Caco-2 (cell line): ENCODE measurements around the gene EXOC1. TPM values are rescaled to one million over a fixed set of nuclear protein-coding genes. Genes with fewer than 3 reads are reported as not detected.

Experiments
- BruUV-seq: library from RNA; stranded (reverse); fragments of 400-500 nt; replicated peaks from 2 replicates; lab custom pipeline; 2021; lab: Mats Ljungman, UMichigan
- CTCF ChIA-PET: fragments of 300-600 bp; sonication (Branson Sonifier 250); formaldehyde crosslinking; loops from one replicate; lab custom pipeline; 2022; ENCODE audit warnings: antibody characterized with exemption; lab: Charles Lee
- POLR2A ChIA-PET: fragments of 300-600 bp; sonication (Branson Sonifier 250); formaldehyde crosslinking; loops from one replicate; lab custom pipeline; 2022; ENCODE audit warnings: antibody characterized with exemption; lab: Charles Lee
- DNase-seq, 2 experiments: peaks; one replicate each; pipeline versions ENCODE4 v3.0.0 to v3.0.0-alpha.2; 2020 to 2022
- H3K27me3 ChIP-seq: replicated peaks from 2 replicates; pipeline ENCODE4 v1.6.0; 2011; ENCODE audit warnings: low read length; ENCODE audit not compliant: control insufficient read depth, insufficient read depth
- H3K36me3 ChIP-seq: 2 replicates; pipeline ENCODE4 v1.5.1; 2011; ENCODE audit warnings: low read length; ENCODE audit not compliant: control insufficient read depth, insufficient read depth
- H3K4me1 ChIP-seq: fragments of 250-450 bp; sonication (Bioruptor Pico); 2 replicates; pipeline ENCODE4 v1.5.1; 2020; ENCODE audit warnings: mild to moderate bottlenecking
- H3K4me3 ChIP-seq: 2 replicates; pipeline ENCODE4 v1.5.1; 2011; ENCODE audit warnings: low read depth, mild to moderate bottlenecking, control low read depth, low read length
- H3K9me3 ChIP-seq: fragments of 250-450 bp; sonication (Bioruptor Pico); 2 replicates; pipeline ENCODE4 v1.5.1; 2020; ENCODE audit warnings: mild to moderate bottlenecking, moderate library complexity
- H3K27ac Mint-ChIP-seq: one replicate; pipeline ENCODE4 v1.8.0; 2022; ENCODE audit warnings: mixed read lengths; ENCODE audit not compliant: unreplicated experiment
- H3K27me3 Mint-ChIP-seq: one replicate; pipeline ENCODE4 v1.8.0; 2022; ENCODE audit warnings: mixed read lengths; ENCODE audit not compliant: insufficient read depth, unreplicated experiment
- H3K36me3 Mint-ChIP-seq: one replicate; pipeline ENCODE4 v1.8.0; 2022; ENCODE audit warnings: mild to moderate bottlenecking, mixed read lengths; ENCODE audit not compliant: insufficient read depth, unreplicated experiment
- H3K4me1 Mint-ChIP-seq: one replicate; pipeline ENCODE4 v1.8.0; 2022; ENCODE audit warnings: low read depth, mixed read lengths; ENCODE audit not compliant: unreplicated experiment
- H3K4me3 Mint-ChIP-seq: one replicate; pipeline ENCODE4 v1.8.0; 2022; ENCODE audit warnings: mild to moderate bottlenecking, moderate library complexity, mixed read lengths; ENCODE audit not compliant: unreplicated experiment
- H3K9me3 Mint-ChIP-seq: one replicate; pipeline ENCODE4 v1.8.0; 2022; ENCODE audit warnings: mixed read lengths; ENCODE audit not compliant: unreplicated experiment
- CTCF ChIP-seq, 2 experiments: fragments of 200-600 bp in 1 of 2; IDR thresholded peaks; 1 replicate in 1 of 2; 2 replicates in 1 of 2; pipeline versions ENCODE4 v1.5.1 to v1.8.0; 2011 to 2022; ENCODE audit warnings: antibody characterized with exemption in 1 of 2, control low read depth in 1 of 2, inconsistent platforms in 1 of 2, low read depth in 1 of 2, low read length in 1 of 2, mild to moderate bottlenecking in 1 of 2, moderate library complexity in 1 of 2; ENCODE audit not compliant: insufficient read depth in 1 of 2, severe bottlenecking in 1 of 2, unreplicated experiment in 1 of 2
- intact Hi-C: fragments of 100-400 bp; cut with micrococcal nuclease; formaldehyde crosslinking; loops from one replicate; pipeline ENCODE4 v1.10.0; 2022; ENCODE audit not compliant: unreplicated experiment
- total RNA-seq: library from RNA; stranded (reverse); gene quantifications from 2 replicates; pipeline ENCODE4 v1.2.3, GENCODE V29; 2022

EXOC1 gene
- total RNA-seq, 1 experiment from 2014 or later = 19.9 TPM

GRCh38 chr4:55947912-55948725 is 94.7 kb downstream of the EXOC1 start:
- TSS peak; percentile 47 for BruUV-seq
- ChIA-PET POLR2A (interaction anchor here (0.7 to 2.1 kb wide), 2 partner anchors 188 to 439 kb away, joined by 4 to 9 read pairs; partner anchors contain the start of gene AASDH), CTCF (interaction anchor here (0.8 to 1.5 kb wide), 11 partner anchors 10 to 487 kb away, joined by 3 to 9 read pairs (median 3); partner anchors contain the start of genes PAICS and PPAT)
- Mint-ChIP-seq H3K9me3 (no peaks in the 10 kb centered on the region), H3K27ac (peak overlapping the region; percentile 93), H3K4me3 (peak overlapping the region; percentile 90), H3K4me1 (peaks cover 16% of the 10 kb centered on the region), H3K27me3 (no peaks in the 10 kb centered on the region), H3K36me3 (peaks cover 6% of the 10 kb centered on the region)
- Histone ChIP-seq H3K4me3 (peak overlapping the region; percentile 85), H3K4me1 (0 out of 2 replicates have a peak, but pooled peaks cover 10% of the 10 kb centered on the region), H3K36me3 (no peaks in the 10 kb centered on the region), H3K27me3 (no peaks in the 10 kb centered on the region), H3K9me3 (no peaks in the 10 kb centered on the region)
- no peak for TF ChIP-seq CTCF (IDR thresholded peaks at IDR 0.05; ENCODE audit: insufficient read depth in 1 of 2, low read depth in 1 of 2, low read length in 1 of 2, severe bottlenecking in 1 of 2, unreplicated experiment in 1 of 2)
- intact Hi-C loops = loop anchor here (1.0 to 2.0 kb wide), 4 partner anchors 353 to 597 kb away; partner anchors contain the start of genes AASDH and PAICS
- DNase-seq = peak; percentile 8 to 38

GRCh38 chr4:55948726-55949481 is 95.5 kb downstream of the EXOC1 start, which contains the start of gene CEP135:
Gene CEP135 (plus strand): TSS chr4:55948945. CDS start chr4:55952131, 3,186 bp downstream.
- CTCF ChIA-PET = interaction anchor here (0.6 to 1.5 kb wide), 15 partner anchors 10 to 487 kb away, joined by 3 to 9 read pairs (median 3); partner anchors contain the start of genes AASDH, PAICS and PPAT
- no TSS peak for BruUV-seq

More at GRCh38 chr4:55948726-55949481, 95.5 kb downstream of the EXOC1 start, which contains the start of gene CEP135:
- H3K4me1 Mint-ChIP-seq = peaks cover 16% of the 10 kb centered on the region
- H3K4me3 ChIP-seq = peak within 1 kb of the TSS; percentile 85
- H3K27ac Mint-ChIP-seq = peak within 1 kb of the TSS; percentile 93
- intact Hi-C loops = loop anchor here (1.0 to 2.0 kb wide), 5 partner anchors 100 to 596 kb away; partner anchors contain the start of genes AASDH and PAICS
- DNase-seq = peak; percentile 92 to 95
- peaks cover 6% of the 10 kb centered on the region for H3K36me3 Mint-ChIP-seq
- POLR2A ChIA-PET = interaction anchor here (0.6 to 2.1 kb wide), 4 partner anchors 189 to 487 kb away, joined by 3 to 9 read pairs (median 6); partner anchors contain the start of genes AASDH, PAICS and PPAT
- H3K36me3 ChIP-seq = no peaks in the 10 kb centered on the region
- 0 out of 2 replicates have a peak, but pooled peaks cover 10% of the 10 kb centered on the region for H3K4me1 ChIP-seq
- H3K9me3 ChIP-seq = no peaks in the 10 kb centered on the region
- no peaks in the 10 kb centered on the region for H3K27me3 ChIP-seq
- no peaks in the 10 kb centered on the region for H3K27me3 Mint-ChIP-seq
- TF ChIP-seq CTCF (IDR thresholded peaks at IDR 0.05; ENCODE audit: insufficient read depth in 1 of 2, low read depth in 1 of 2, low read length in 1 of 2, severe bottlenecking in 1 of 2, unreplicated experiment in 1 of 2) = peak; percentile 80 to 90
- H3K4me3 Mint-ChIP-seq = peak within 1 kb of the TSS; percentile 90
- no peaks in the 10 kb centered on the region for H3K9me3 Mint-ChIP-seq
